Measurements from ENCODE around the gene PLXNA2. TPM values are rescaled to one million over a fixed set of nuclear protein-coding genes. Genes with fewer than 3 reads are reported as not detected.

PLXNA2 gene
- total and polyA plus RNA-seq, 7 donors = 4.4 to 33.6 (median 20.8) TPM

GRCh38 chr1:208054485-208054884 lies 189.7 kb downstream of the PLXNA2 start:
- Histone ChIP-seq H3K9me3 (no peaks in the 10 kb centered on the region), H3K27ac (no peak overlapping the region), H3K4me3 (no peak overlapping the region), H3K27me3 (ENCODE audit: insufficient read depth in 3 of 3, low read length in 2 of 3) (no peaks in the 10 kb centered on the region), H3K36me3 (ENCODE audit: insufficient read depth in 1 of 2, low read depth in 1 of 2) (peaks cover 2 to 79% of the 10 kb centered on the region in 2 donors), H3K4me1 (no peaks in the 10 kb centered on the region)
- DNase-seq = no peak
- 86 to 93% (median 87%) methylated on average over 6 of the region's 6 CpGs for WGBS, 3 donors
- peak in 2 of 4 donors; percentile 50 to 64 for ATAC-seq
- intact Hi-C loops (cut with DNase I) = no loop called here
- TF ChIP-seq CTCF (IDR thresholded peaks at IDR 0.05) = no peak

GRCh38 chr1:208053661-208054060 lies 190.5 kb downstream of the PLXNA2 start:
- no peak overlapping the region for H3K4me3 ChIP-seq
- ATAC-seq = no peak
- no peak overlapping the region for H3K27ac ChIP-seq
- 82 to 95% (median 91%) methylated on average over 7 of the region's 7 CpGs for WGBS, 3 donors
- intact Hi-C loops (cut with DNase I) = no loop called here
- no peak for TF ChIP-seq CTCF (IDR thresholded peaks at IDR 0.05)
- H3K27me3 ChIP-seq (ENCODE audit: insufficient read depth in 3 of 3, low read length in 2 of 3) = no peaks in the 10 kb centered on the region
- peaks cover 2 to 71% of the 10 kb centered on the region in 2 donors for H3K36me3 ChIP-seq (ENCODE audit: insufficient read depth in 1 of 2, low read depth in 1 of 2)
- H3K9me3 ChIP-seq = no peaks in the 10 kb centered on the region
- no peak for DNase-seq
- H3K4me1 ChIP-seq = no peaks in the 10 kb centered on the region

- no peaks in the 10 kb centered on the region for H3K9me3 ChIP-seq
- peaks cover 5% of the 10 kb centered on the region for H3K4me1 ChIP-seq
- DNase-seq (no peak), ATAC-seq (no peak)
- H3K27ac ChIP-seq = no peak overlapping the region
- H3K27me3 ChIP-seq (ENCODE audit: insufficient read depth in 3 of 3, low read length in 2 of 3) = no peaks in the 10 kb centered on the region
- intact Hi-C loops (cut with DNase I) = no loop called here
- H3K36me3 ChIP-seq (ENCODE audit: insufficient read depth in 1 of 2, low read depth in 1 of 2) = peaks cover 2 to 69% of the 10 kb centered on the region in 2 donors
- no peak for TF ChIP-seq CTCF (IDR thresholded peaks at IDR 0.05)
- H3K4me3 ChIP-seq = no peak overlapping the region
- 96 to 100% (median 98%) methylated on average over 3 of the region's 3 CpGs for WGBS, 3 donors
Measured at GRCh38 chr1:208052926-208053407, 191.2 kb downstream of the PLXNA2 start.

- TF ChIP-seq CTCF (IDR thresholded peaks at IDR 0.05) = no peak
Measured at GRCh38 chr1:208052135-208052534, 192.0 kb downstream of the PLXNA2 start.

GRCh38 chr1:208051651-208052050 lies 192.5 kb downstream of the PLXNA2 start:
- Histone ChIP-seq H3K36me3 (ENCODE audit: insufficient read depth in 1 of 2, low read depth in 1 of 2) (peaks cover 2 to 65% of the 10 kb centered on the region in 2 donors), H3K27me3 (ENCODE audit: insufficient read depth in 3 of 3, low read length in 2 of 3) (no peaks in the 10 kb centered on the region), H3K4me1 (peaks cover 18% of the 10 kb centered on the region), H3K9me3 (no peaks in the 10 kb centered on the region), H3K27ac (no peak overlapping the region), H3K4me3 (no peak overlapping the region)
- no peak for TF ChIP-seq CTCF (IDR thresholded peaks at IDR 0.05)
- ATAC-seq (no peak), DNase-seq (no peak)
- WGBS, 3 donors = 82 to 91% (median 87%) methylated on average over 3 of the region's 3 CpGs
- intact Hi-C loops (cut with DNase I) = no loop called here

More at GRCh38 chr1:208052135-208052534, 192.0 kb downstream of the PLXNA2 start:
- no peaks in the 10 kb centered on the region for H3K9me3 ChIP-seq
- DNase-seq = no peak
- intact Hi-C loops (cut with DNase I) = no loop called here
- no peak for ATAC-seq
- peaks cover 13% of the 10 kb centered on the region for H3K4me1 ChIP-seq
- peaks cover 2 to 69% of the 10 kb centered on the region in 2 donors for H3K36me3 ChIP-seq (ENCODE audit: insufficient read depth in 1 of 2, low read depth in 1 of 2)
- WGBS, 3 donors = 79 to 93% (median 81%) methylated on average over 8 of the region's 8 CpGs
- no peaks in the 10 kb centered on the region for H3K27me3 ChIP-seq (ENCODE audit: insufficient read depth in 3 of 3, low read length in 2 of 3)
- H3K27ac ChIP-seq = no peak overlapping the region
- H3K4me3 ChIP-seq = no peak overlapping the region

Data from psoas muscle (tissue), 8 donors.